GM21381 (cell line): ENCODE measurements around the gene RPS3.
"Not testable (repeated sequence)": the region's sequence is repeated elsewhere in the genome, so short reads cannot be mapped to it uniquely, and the experiment has no call there.

ENCODE experiments used
- ATAC-seq: cut with Tn5 transposase; IDR thresholded peaks from one replicate; pipeline ENCODE4 v1.9.1; 2021; ENCODE audit warnings: mild to moderate bottlenecking, moderate library complexity; ENCODE audit not compliant: unreplicated experiment

The RPS3 gene

DNA sequence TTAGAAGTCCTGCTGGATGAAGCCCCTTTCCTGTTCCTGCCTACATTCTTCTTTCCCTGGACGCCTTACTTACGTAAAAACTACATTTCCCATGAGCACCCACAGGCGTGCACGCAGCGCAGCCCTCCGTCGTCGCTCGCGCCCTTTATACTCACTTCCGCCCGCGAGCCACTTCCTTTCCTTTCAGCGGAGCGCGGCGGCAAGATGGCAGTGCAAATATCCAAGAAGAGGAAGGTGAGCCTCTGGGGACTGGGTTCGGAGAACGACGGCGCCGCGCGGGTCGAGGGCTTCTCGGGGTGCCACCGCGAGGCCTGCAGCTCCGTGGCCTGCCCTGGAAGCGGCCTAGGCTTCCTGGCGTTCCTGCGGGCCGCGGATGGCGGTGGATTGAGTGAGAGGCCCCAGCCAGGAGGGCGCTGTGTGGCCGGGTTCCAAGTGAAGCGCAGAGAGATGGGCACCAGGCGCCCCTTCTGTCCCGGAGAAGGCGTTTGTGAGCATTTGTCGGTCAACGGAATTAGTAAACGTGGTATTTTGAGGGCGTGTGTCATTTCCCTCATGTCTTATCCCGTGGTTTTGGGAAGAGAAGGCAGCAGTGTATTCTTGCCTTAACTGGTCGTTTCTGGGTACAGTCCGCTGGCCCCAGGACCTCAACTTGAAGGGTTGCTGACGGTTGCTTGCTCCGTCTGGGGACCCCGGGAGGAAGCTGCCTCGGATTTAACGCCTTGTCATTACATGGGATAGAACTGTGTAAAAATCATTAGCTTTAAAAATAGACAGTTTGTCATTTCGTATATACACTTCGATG is at the start of gene RPS3:
Gene RPS3, plus strand, starts transcription at position 175 of the 802 bp plus-strand sequence. Its CDS starts 30 bp downstream, at position 205.
- ATAC-seq, result peak; percentile 81

DNA sequence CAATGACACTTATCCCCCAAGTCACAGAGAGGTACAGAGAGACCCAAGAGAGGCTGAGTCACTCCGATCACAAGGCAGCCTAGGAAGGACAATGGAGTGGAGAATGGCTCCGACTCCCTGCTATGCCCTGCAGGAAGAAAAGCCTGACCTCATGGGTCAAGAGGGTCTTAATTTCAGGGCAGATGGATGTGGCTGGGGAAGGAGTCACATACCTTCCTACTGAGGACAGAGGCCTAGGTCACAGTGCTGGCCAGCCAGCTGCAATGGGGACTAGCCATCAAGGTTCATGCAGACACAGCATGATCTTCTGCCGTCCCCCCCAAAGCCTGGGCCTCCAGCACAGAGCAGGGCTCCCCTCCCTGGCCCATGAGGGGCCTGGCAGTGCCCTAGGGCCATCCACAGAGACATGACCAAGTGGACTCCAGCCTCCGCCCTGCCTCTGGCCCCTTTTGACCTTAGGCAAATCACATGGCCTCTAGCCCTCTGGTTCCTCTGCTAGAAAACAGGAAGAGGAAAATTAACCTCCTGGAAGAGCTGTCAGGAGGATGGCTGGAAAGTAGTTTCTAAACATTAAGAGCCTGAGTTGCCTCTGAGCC is 49.7 kb upstream of the RPS3 start:
- no peak for ATAC-seq

- no peak for ATAC-seq
These were observed 49.1 kb upstream of the RPS3 start for GRCh38 chr11:75350122-75350742.

DNA sequence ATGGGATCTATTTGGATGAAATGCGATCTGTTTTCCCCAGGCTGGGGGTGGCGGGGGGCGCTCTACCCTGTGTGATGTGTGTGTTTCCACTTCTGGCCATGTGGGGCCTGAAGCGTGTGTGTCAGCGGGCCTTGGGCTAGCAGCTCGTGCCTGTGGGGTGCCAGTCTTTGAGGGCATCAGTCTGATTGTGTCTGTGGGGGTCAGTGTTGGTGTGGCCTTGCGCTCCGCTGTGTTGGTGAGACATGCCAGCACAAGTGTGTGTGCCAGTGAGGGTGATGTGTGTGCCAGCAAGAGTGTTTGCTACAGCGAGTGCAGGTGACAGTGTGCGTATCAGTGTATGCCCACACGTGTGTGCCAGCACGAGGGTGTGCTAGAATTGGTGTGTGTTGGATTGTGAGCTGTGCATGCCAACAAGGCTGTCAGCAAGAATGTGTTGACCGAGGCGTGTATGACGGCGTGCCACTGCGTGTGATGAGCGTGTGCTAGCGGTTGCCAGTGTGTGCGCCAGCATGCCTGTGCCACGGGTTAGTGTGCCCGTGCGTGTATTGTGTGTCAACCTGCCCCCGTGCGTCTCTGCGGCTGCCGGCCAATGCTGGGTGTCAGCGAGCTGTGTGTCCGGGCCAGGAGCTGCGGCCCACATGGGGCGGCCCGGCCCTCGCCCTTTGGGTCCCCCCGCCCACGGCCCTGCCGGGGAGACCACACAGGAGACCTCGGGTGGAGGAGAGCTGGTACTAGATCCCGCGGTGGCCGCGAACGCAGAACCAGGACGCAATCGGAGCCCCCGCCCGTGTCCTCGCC is 48.4 kb upstream of the RPS3 start:
- no peak for ATAC-seq

- no peak for ATAC-seq
These were observed 47.9 kb upstream of the RPS3 start, which contains the start of gene ARRB1 for GRCh38 chr11:75351541-75351790. Gene ARRB1 (minus strand): TSS chr11:75351661. CDS start chr11:75351607, 54 bp downstream.

GRCh38 chr11:75351791-75352587 is 47.3 kb upstream of the RPS3 start:
- ATAC-seq, result no peak

DNA sequence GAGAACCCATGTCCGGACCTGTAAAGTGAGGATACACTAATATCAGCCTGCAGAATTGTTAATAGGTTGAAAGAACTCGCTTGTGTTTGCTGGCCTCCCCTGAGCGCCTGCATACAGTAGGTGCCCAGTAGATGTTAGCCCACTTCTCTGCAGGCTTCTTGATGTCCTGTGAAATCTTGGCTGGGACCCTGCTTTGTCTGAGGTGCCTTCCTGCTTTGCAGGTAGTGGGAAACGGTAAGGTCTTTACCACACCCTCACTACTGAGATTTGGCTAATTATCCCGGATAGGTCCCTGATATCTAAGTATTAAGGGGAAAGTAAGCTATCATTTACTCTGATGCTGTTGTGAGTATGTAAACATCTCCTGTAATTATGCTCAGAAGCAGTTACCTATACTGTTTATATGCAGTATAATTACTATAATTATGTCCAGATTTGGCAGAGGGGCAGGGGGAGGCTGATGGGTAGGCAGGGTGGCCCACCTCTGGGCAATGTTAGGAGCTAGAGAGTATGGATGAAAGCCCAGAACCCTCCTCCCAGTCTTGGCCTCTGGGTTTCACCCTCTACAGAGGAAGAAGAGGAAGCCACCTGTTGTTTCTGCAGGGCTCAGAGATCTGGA is 46.6 kb upstream of the RPS3 start:
- no peak for ATAC-seq

GRCh38 chr11:75355051-75355450 is 44.3 kb upstream of the RPS3 start:
- ATAC-seq, result no peak

DNA sequence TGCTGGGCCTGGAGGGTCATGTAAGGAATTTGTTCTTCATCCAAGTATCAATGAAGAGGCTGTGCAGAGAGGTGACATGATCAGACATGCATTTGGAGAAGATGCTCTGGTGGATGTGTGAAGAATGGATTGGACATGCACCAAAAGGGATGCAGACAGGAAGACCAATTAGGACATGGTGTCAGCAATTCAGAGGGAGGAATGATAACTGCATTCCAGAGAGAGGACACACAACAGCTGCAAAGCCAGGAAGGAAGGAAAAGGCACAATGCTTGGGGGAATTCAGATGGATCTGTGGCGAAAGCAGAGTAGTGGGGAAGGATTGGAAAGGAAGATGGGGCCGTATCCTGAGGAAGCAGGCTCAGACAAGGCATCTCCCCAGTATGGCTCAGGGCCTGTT is 42.7 kb upstream of the RPS3 start:
- ATAC-seq, result no peak

DNA sequence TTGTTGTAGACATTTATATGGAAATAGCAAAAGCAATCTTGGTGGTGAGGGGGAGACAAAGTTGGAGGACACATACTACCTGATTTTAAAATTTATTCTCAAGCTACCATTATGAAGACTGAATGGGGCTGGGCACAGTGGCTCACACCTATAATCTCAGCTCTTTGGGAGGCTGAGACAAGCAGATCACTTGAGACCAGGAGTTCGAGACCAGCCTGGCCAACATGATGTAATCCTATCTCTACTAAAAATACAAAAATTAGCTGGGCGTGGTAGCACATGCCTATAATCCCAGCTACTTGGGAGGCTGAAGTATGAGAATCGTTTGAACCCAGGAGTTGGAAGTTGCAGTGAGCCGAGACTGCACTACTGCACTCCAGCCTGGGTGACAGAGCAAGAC is 37.0 kb upstream of the RPS3 start:
- not testable (repeated sequence) for ATAC-seq

- ATAC-seq, result no peak
These were observed 33.6 kb upstream of the RPS3 start for GRCh38 chr11:75365711-75366181.

DNA sequence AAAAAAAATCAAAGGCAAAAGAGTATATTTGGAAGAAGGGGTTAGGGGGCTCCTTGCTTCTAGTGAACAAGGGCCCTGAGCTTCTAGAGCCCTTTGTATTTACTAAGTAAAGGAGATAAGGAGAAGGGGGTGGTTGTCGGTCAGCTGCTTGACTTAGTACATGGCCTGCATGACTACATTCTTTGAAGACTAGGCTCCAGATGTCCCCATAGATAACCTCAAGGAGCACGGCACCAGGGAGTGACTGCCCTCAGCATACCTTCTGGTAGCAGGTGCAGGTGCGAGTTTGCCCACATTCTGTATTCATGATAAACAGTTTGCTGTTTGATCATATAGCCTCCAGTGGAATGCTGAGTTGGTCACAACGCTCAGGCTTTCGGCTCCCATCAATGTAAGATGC is 32.5 kb upstream of the RPS3 start:
- ATAC-seq, result not testable (repeated sequence)

GRCh38 chr11:75369560-75370255 is 29.6 kb upstream of the RPS3 start:
- ATAC-seq, result no peak

- ATAC-seq, result no peak
These were observed 27.1 kb upstream of the RPS3 start for GRCh38 chr11:75371949-75372876.

GRCh38 chr11:75373201-75373600 is 26.1 kb upstream of the RPS3 start:
- ATAC-seq, result no peak

GRCh38 chr11:75374646-75375045 is 24.7 kb upstream of the RPS3 start:
- ATAC-seq, result no peak

- no peak for ATAC-seq
These were observed 23.7 kb upstream of the RPS3 start for GRCh38 chr11:75375626-75376025.

DNA sequence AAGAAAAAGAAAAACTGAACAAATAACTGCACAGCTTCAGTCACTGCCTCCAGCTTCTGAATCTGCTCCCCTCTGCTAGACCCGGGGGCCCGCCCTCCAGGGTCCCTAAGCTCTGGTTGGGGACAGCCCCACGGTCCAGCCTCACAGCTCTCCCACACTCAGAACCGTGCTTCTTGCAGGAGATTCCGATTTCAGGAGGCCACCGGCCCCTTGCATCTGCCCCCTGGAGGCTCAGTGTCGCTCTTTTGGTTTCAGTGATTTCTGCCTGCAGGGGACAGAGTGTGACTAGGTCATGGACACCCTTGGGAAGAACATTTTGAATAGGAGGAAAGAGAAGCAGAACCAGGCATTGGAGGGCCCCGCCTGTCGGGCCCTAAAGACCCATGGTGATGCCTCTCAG is 23.1 kb upstream of the RPS3 start:
- ATAC-seq, result no peak
